Keratinocyte (primary cell): ENCODE results near the gene EPHA1.

Source experiments
- CTCF ChIP-seq, 3 experiments: IDR thresholded peaks in 1 of 3; conservative IDR thresholded peaks in 1 of 3; optimal IDR thresholded peaks in 1 of 3; 2 replicates in 2 of 3; 3 replicates in 1 of 3; pipeline versions ENCODE3 to v1.5.1; 2011; ENCODE audit warnings: low read length in 3 of 3, mild to moderate bottlenecking in 3 of 3, moderate library complexity in 2 of 3, control low read depth in 1 of 3, inconsistent platforms in 1 of 3; ENCODE audit not compliant: insufficient read depth in 2 of 3; ENCODE audit errors: extremely low read depth in 1 of 3
- EZH2 ChIP-seq: IDR thresholded peaks from one replicate; pipeline ENCODE4 v1.6.1; 2012; ENCODE audit warnings: inconsistent platforms, mild to moderate bottlenecking, low read length, moderate library complexity

DNA sequence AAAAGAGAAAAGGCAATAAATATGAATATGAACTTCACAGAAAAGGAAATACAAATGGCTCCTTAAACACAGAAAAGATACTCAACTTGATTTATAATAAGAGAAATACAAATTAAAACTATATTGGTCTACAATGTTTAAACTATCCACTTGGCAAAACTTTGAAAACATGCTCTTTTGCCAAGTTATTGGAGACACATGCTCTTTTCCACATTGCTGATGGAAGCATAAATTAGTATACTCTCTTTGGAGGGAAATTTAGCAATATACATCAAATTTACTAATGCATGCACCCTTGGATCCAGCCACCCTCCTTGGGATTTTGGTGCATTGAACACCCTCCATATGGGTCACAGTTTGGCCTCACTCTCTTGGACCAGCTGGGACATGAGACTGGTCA is 42.5 kb upstream of the EPHA1 start:
- no peak for TF ChIP-seq CTCF (optimal IDR thresholded peaks at IDR 0.05 in 1 of 3, IDR thresholded peaks at IDR 0.05 in 1 of 3, conservative IDR thresholded peaks at IDR 0.05 in 1 of 3; ENCODE audit: extremely low read depth in 1 of 3, insufficient read depth in 2 of 3, low read length in 3 of 3)
- TF ChIP-seq EZH2, result no peak
